ENCODE measurements around the gene FAM13A. TPM values are rescaled to one million over a fixed set of nuclear protein-coding genes. Genes with fewer than 3 reads are reported as not detected.

The FAM13A gene
- total and polyA plus RNA-seq, 2 of the 8 experiments (the other 6 are each of a cell fraction or from before 2014, with no cell fraction given), result 7.1 to 16.5 TPM

- Histone ChIP-seq H3K14ac (ENCODE audit: insufficient read length) (no peak overlapping the region), H4K5ac (ENCODE audit: insufficient read length, low read depth, low read length) (no peak overlapping the region), H3K79me2 (ENCODE audit: control insufficient read depth in 1 of 2, insufficient read depth in 2 of 2, low read length in 2 of 2) (no peaks in the 10 kb centered on the region), H3K27me3 (replicated peaks in 1 of 4; ENCODE audit: control insufficient read depth in 3 of 4, extremely low read depth in 1 of 4, insufficient read depth in 3 of 4, low read length in 3 of 4) (no peaks in the 10 kb centered on the region), H2BK5ac (ENCODE audit: low read depth, low read length) (no peak overlapping the region), H3K36me3 (ENCODE audit: control insufficient read depth in 2 of 4, insufficient read depth in 4 of 4, low read length in 3 of 4) (no peaks in the 10 kb centered on the region; a peak in 1 of 8 replicates), H3K4me3 (ENCODE audit: extremely low read depth in 1 of 4, insufficient read depth in 2 of 4, low read depth in 3 of 4, low read length in 4 of 4) (no peak overlapping the region), H4K91ac (replicated peaks; ENCODE audit: insufficient read length, low read length) (no peak overlapping the region), H3K79me1 (ENCODE audit: low read depth, low read length) (no peaks in the 10 kb centered on the region), H3K4me2 (ENCODE audit: insufficient read depth in 1 of 2, low read depth in 2 of 2, low read length in 2 of 2) (no peak overlapping the region), H3K9me3 (ENCODE audit: insufficient read depth in 2 of 2, low read depth in 1 of 2, low read length in 1 of 2) (no peaks in the 10 kb centered on the region), H3K4me1 (replicated peaks in 1 of 4; ENCODE audit: control insufficient read depth in 3 of 4, insufficient read depth in 4 of 4, low read length in 3 of 4) (no peaks in the 10 kb centered on the region), H3K18ac (ENCODE audit: extremely low read depth, low read length) (no peak overlapping the region), H3K23ac (ENCODE audit: insufficient read length) (no peak overlapping the region), H2BK20ac (ENCODE audit: low read length) (no peak overlapping the region), H3K9ac (replicated peaks in 1 of 4; ENCODE audit: extremely low read depth in 1 of 4, low read depth in 3 of 4, low read length in 3 of 4) (no peak overlapping the region), H3K4ac (replicated peaks; ENCODE audit: insufficient read length, low read depth, low read length) (no peak overlapping the region), H2AFZ (ENCODE audit: low read length) (no peak overlapping the region), H2AK5ac (ENCODE audit: low read depth, low read length) (no peak overlapping the region), H2BK15ac (ENCODE audit: low read length) (no peak overlapping the region), H3K23me2 (ENCODE audit: low read depth, low read length) (no peaks in the 10 kb centered on the region), H2BK12ac (ENCODE audit: low read depth, low read length) (no peak overlapping the region), H3K27ac (ENCODE audit: low read depth, low read length) (no peak overlapping the region), H4K8ac (ENCODE audit: extremely low read depth, insufficient read depth, low read length) (no peak overlapping the region), H3K56ac (replicated peaks; ENCODE audit: insufficient read length, low read depth, low read length) (no peak overlapping the region), H4K20me1 (replicated peaks in 1 of 2; ENCODE audit: control insufficient read depth in 1 of 2, insufficient read depth in 2 of 2, low read length in 2 of 2) (no peaks in the 10 kb centered on the region), H2BK120ac (replicated peaks; ENCODE audit: low read depth, low read length) (no peak overlapping the region)
- 88% methylated on average over 2 of the region's 2 CpGs; no CpG with 5 or more reads in 1 of the 2 experiments for WGBS, 2 experiments (ENCODE audit: extremely low coverage in 1 of 2, insufficient coverage in 1 of 2, insufficient read length in 1 of 2, insufficient replicate concordance in 2 of 2, low coverage in 1 of 2, low lambda C conversion rate in 2 of 2, missing lambda C conversion rate in 1 of 2)
- ChIA-PET POLR2A (ENCODE audit: partially characterized antibody) (no interaction called here), CTCF (ENCODE audit: partially characterized antibody) (no interaction called here)
- TF ChIP-seq RXRA (IDR thresholded peaks at IDR 0.05; ENCODE audit: insufficient read depth, low read depth, low read length) (no peak), JUND (IDR thresholded peaks at IDR 0.05; ENCODE audit: low read length) (no peak), YY1 (IDR thresholded peaks at IDR 0.05; ENCODE audit: low read depth, low read length) (no peak), RFX5 (IDR thresholded peaks at IDR 0.05; ENCODE audit: borderline replicate concordance, low read depth, low read length) (no peak), BRCA1 (IDR thresholded peaks at IDR 0.05; ENCODE audit: low read depth, low read length) (no peak), SIRT6 (IDR thresholded peaks at IDR 0.05; ENCODE audit: low read length) (no peak), NANOG (IDR thresholded peaks at IDR 0.05; ENCODE audit: insufficient read depth, low read depth, low read length, poor library complexity, severe bottlenecking) (no peak), SAP30 (IDR thresholded peaks at IDR 0.05; ENCODE audit: insufficient read depth, insufficient replicate concordance, low read length) (no peak)
- DNase-seq (ENCODE audit: low read depth in 1 of 2, low spot score in 2 of 2), result no peak
- FAIRE-seq, result no peak
Measured at GRCh38 chr4:88993246-88993645, 63.7 kb downstream of the FAM13A start.

Measured in H1 (cell line).